ENCODE results near the gene ZSWIM8. TPM values are rescaled to one million over a fixed set of nuclear protein-coding genes. Genes with fewer than 3 reads are reported as not detected.

The ZSWIM8 gene
- total RNA-seq, 1 donor from 2014 or later, result 29.7 TPM

GRCh38 chr10:73802276-73802991 lies 17.0 kb downstream of the ZSWIM8 start:
- peaks cover 81 to 87% (median 86%) of the 10 kb centered on the region in 3 donors for H3K36me3 ChIP-seq (ENCODE audit: control insufficient read depth in 3 of 3, insufficient read depth in 3 of 3, low read length in 3 of 3)

GRCh38 chr10:73803680-73804286 lies 18.4 kb downstream of the ZSWIM8 start:
- peaks cover 0 to 5% (median 2%) of the 10 kb centered on the region in 3 donors for H3K4me1 ChIP-seq (ENCODE audit: control insufficient read depth in 3 of 3, insufficient read depth in 3 of 3, low read length in 3 of 3)
- H3K9me3 ChIP-seq (ENCODE audit: control insufficient read depth in 3 of 3, low read length in 3 of 3), result no peaks in the 10 kb centered on the region
- no peaks in the 10 kb centered on the region for H3K27me3 ChIP-seq (ENCODE audit: control insufficient read depth in 3 of 3, insufficient read depth in 3 of 3, low read length in 3 of 3)
- no peak overlapping the region for H3K9ac ChIP-seq (ENCODE audit: low read depth in 1 of 3, low read length in 3 of 3)
- H3K27ac ChIP-seq (ENCODE audit: low read depth, low read length), result no peak overlapping the region
- no peak overlapping the region for H3K4me3 ChIP-seq (ENCODE audit: low read length in 3 of 3)
- peaks cover 83 to 84% (median 83%) of the 10 kb centered on the region in 3 donors for H3K36me3 ChIP-seq (ENCODE audit: control insufficient read depth in 3 of 3, insufficient read depth in 3 of 3, low read length in 3 of 3)

More at GRCh38 chr10:73802276-73802991, 17.0 kb downstream of the ZSWIM8 start:
- no peak overlapping the region for H3K9ac ChIP-seq (ENCODE audit: low read depth in 1 of 3, low read length in 3 of 3)
- H3K27me3 ChIP-seq (ENCODE audit: control insufficient read depth in 3 of 3, insufficient read depth in 3 of 3, low read length in 3 of 3), result no peaks in the 10 kb centered on the region
- peaks cover 0 to 5% (median 2%) of the 10 kb centered on the region in 3 donors for H3K4me1 ChIP-seq (ENCODE audit: control insufficient read depth in 3 of 3, insufficient read depth in 3 of 3, low read length in 3 of 3)
- H3K27ac ChIP-seq (ENCODE audit: low read depth, low read length), result no peak overlapping the region
- H3K4me3 ChIP-seq (ENCODE audit: low read length in 3 of 3), result no peak overlapping the region
- H3K9me3 ChIP-seq (ENCODE audit: control insufficient read depth in 3 of 3, low read length in 3 of 3), result no peaks in the 10 kb centered on the region

- Histone ChIP-seq H3K36me3 (ENCODE audit: control insufficient read depth in 3 of 3, insufficient read depth in 3 of 3, low read length in 3 of 3) (peaks cover 62 to 64% (median 63%) of the 10 kb centered on the region in 3 donors), H3K27me3 (ENCODE audit: control insufficient read depth in 3 of 3, insufficient read depth in 3 of 3, low read length in 3 of 3) (no peaks in the 10 kb centered on the region)
Measured at GRCh38 chr10:73806176-73806950, 21.0 kb downstream of the ZSWIM8 start.

GRCh38 chr10:73807471-73807870 lies 22.1 kb downstream of the ZSWIM8 start:
- Histone ChIP-seq H3K4me1 (ENCODE audit: control insufficient read depth in 3 of 3, insufficient read depth in 3 of 3, low read length in 3 of 3) (peaks cover 3 to 14% (median 8%) of the 10 kb centered on the region in 3 donors), H3K9me3 (ENCODE audit: control insufficient read depth in 3 of 3, low read length in 3 of 3) (no peaks in the 10 kb centered on the region), H3K27ac (ENCODE audit: low read depth, low read length) (no peak overlapping the region), H3K36me3 (ENCODE audit: control insufficient read depth in 3 of 3, insufficient read depth in 3 of 3, low read length in 3 of 3) (peaks cover 51 to 54% (median 54%) of the 10 kb centered on the region in 3 donors), H3K4me3 (ENCODE audit: low read length in 3 of 3) (no peak overlapping the region), H3K9ac (ENCODE audit: low read depth in 1 of 3, low read length in 3 of 3) (no peak overlapping the region), H3K27me3 (ENCODE audit: control insufficient read depth in 3 of 3, insufficient read depth in 3 of 3, low read length in 3 of 3) (no peaks in the 10 kb centered on the region)

More at GRCh38 chr10:73806176-73806950, 21.0 kb downstream of the ZSWIM8 start:
- Histone ChIP-seq H3K9me3 (ENCODE audit: control insufficient read depth in 3 of 3, low read length in 3 of 3) (no peaks in the 10 kb centered on the region), H3K27ac (ENCODE audit: low read depth, low read length) (no peak overlapping the region), H3K4me1 (ENCODE audit: control insufficient read depth in 3 of 3, insufficient read depth in 3 of 3, low read length in 3 of 3) (peaks cover 3 to 14% (median 8%) of the 10 kb centered on the region in 3 donors), H3K9ac (ENCODE audit: low read depth in 1 of 3, low read length in 3 of 3) (no peak overlapping the region), H3K4me3 (ENCODE audit: low read length in 3 of 3) (no peak overlapping the region)

GRCh38 chr10:73808021-73808815 lies 22.8 kb downstream of the ZSWIM8 start:
- Histone ChIP-seq H3K27ac (ENCODE audit: low read depth, low read length) (no peak overlapping the region), H3K4me1 (ENCODE audit: control insufficient read depth in 3 of 3, insufficient read depth in 3 of 3, low read length in 3 of 3) (peaks cover 3 to 14% (median 8%) of the 10 kb centered on the region in 3 donors), H3K9ac (ENCODE audit: low read depth in 1 of 3, low read length in 3 of 3) (no peak overlapping the region), H3K9me3 (ENCODE audit: control insufficient read depth in 3 of 3, low read length in 3 of 3) (no peaks in the 10 kb centered on the region), H3K4me3 (ENCODE audit: low read length in 3 of 3) (no peak overlapping the region), H3K36me3 (ENCODE audit: control insufficient read depth in 3 of 3, insufficient read depth in 3 of 3, low read length in 3 of 3) (peaks cover 47 to 53% (median 48%) of the 10 kb centered on the region in 3 donors), H3K27me3 (ENCODE audit: control insufficient read depth in 3 of 3, insufficient read depth in 3 of 3, low read length in 3 of 3) (no peaks in the 10 kb centered on the region)

- Histone ChIP-seq H3K27ac (ENCODE audit: low read depth, low read length) (no peak overlapping the region), H3K36me3 (ENCODE audit: control insufficient read depth in 3 of 3, insufficient read depth in 3 of 3, low read length in 3 of 3) (peaks cover 44 to 47% (median 47%) of the 10 kb centered on the region in 3 donors), H3K9me3 (ENCODE audit: control insufficient read depth in 3 of 3, low read length in 3 of 3) (no peaks in the 10 kb centered on the region), H3K9ac (ENCODE audit: low read depth in 1 of 3, low read length in 3 of 3) (no peak overlapping the region), H3K4me3 (ENCODE audit: low read length in 3 of 3) (no peak overlapping the region), H3K27me3 (ENCODE audit: control insufficient read depth in 3 of 3, insufficient read depth in 3 of 3, low read length in 3 of 3) (no peaks in the 10 kb centered on the region), H3K4me1 (ENCODE audit: control insufficient read depth in 3 of 3, insufficient read depth in 3 of 3, low read length in 3 of 3) (peaks cover 3 to 12% (median 8%) of the 10 kb centered on the region in 3 donors)
Measured at GRCh38 chr10:73809061-73809818, 23.8 kb downstream of the ZSWIM8 start.

GRCh38 chr10:73810358-73810734 lies 24.9 kb downstream of the ZSWIM8 start:
- H3K4me1 ChIP-seq (ENCODE audit: control insufficient read depth in 3 of 3, insufficient read depth in 3 of 3, low read length in 3 of 3), result peaks cover 3 to 12% (median 8%) of the 10 kb centered on the region in 3 donors
- peak overlapping the region; percentile 69 to 80 (median 78) for H3K4me3 ChIP-seq (ENCODE audit: low read length in 3 of 3)
- peak overlapping the region; percentile 78 to 91 (median 89) for H3K9ac ChIP-seq (ENCODE audit: low read depth in 1 of 3, low read length in 3 of 3)
- no peak overlapping the region for H3K27ac ChIP-seq (ENCODE audit: low read depth, low read length)
- H3K36me3 ChIP-seq (ENCODE audit: control insufficient read depth in 3 of 3, insufficient read depth in 3 of 3, low read length in 3 of 3), result peaks cover 43 to 55% (median 49%) of the 10 kb centered on the region in 3 donors
- no peaks in the 10 kb centered on the region for H3K27me3 ChIP-seq (ENCODE audit: control insufficient read depth in 3 of 3, insufficient read depth in 3 of 3, low read length in 3 of 3)
- no peaks in the 10 kb centered on the region for H3K9me3 ChIP-seq (ENCODE audit: control insufficient read depth in 3 of 3, low read length in 3 of 3)

GRCh38 chr10:73810735-73811465 lies 25.5 kb downstream of the ZSWIM8 start:
- peaks cover 6 to 12% (median 8%) of the 10 kb centered on the region in 3 donors for H3K4me1 ChIP-seq (ENCODE audit: control insufficient read depth in 3 of 3, insufficient read depth in 3 of 3, low read length in 3 of 3)
- H3K4me3 ChIP-seq (ENCODE audit: low read length in 3 of 3), result peak overlapping the region; percentile 69 to 80 (median 78)
- H3K27me3 ChIP-seq (ENCODE audit: control insufficient read depth in 3 of 3, insufficient read depth in 3 of 3, low read length in 3 of 3), result no peaks in the 10 kb centered on the region
- H3K27ac ChIP-seq (ENCODE audit: low read depth, low read length), result peak overlapping the region; percentile 84
- no peaks in the 10 kb centered on the region for H3K9me3 ChIP-seq (ENCODE audit: control insufficient read depth in 3 of 3, low read length in 3 of 3)
- peaks cover 38 to 54% (median 49%) of the 10 kb centered on the region in 3 donors for H3K36me3 ChIP-seq (ENCODE audit: control insufficient read depth in 3 of 3, insufficient read depth in 3 of 3, low read length in 3 of 3)
- peak overlapping the region; percentile 78 to 91 (median 89) for H3K9ac ChIP-seq (ENCODE audit: low read depth in 1 of 3, low read length in 3 of 3)

All from skeletal muscle tissue (tissue), 4 donors.